Stimulated activated memory B cell treated with anti-CD40 and anti-IgM and Interleukin-4, amounts not matched to agents 10 μg/mL and 1 μg/mL and 100 μg/mL, for 72 hours (primary cell): ENCODE results near the gene MAPKAP1.

Source experiments
- ATAC-seq: fragments of 150-1000 bp; cut with Tn5 transposase; 2 replicates; pipeline ENCODE4 v1.10.0; 2021
- H3K27ac Mint-ChIP-seq: one replicate; pipeline ENCODE4 v1.8.0; 2022; ENCODE audit warnings: mild to moderate bottlenecking, mixed read lengths
- H3K27me3 Mint-ChIP-seq: one replicate; pipeline ENCODE4 v1.8.0; 2022; ENCODE audit warnings: mixed read lengths
- H3K36me3 Mint-ChIP-seq: one replicate; pipeline ENCODE4 v1.8.0; 2022; ENCODE audit warnings: mixed read lengths
- H3K4me1 Mint-ChIP-seq: one replicate; pipeline ENCODE4 v1.8.0; 2022; ENCODE audit warnings: mixed read lengths
- H3K4me3 Mint-ChIP-seq: one replicate; pipeline ENCODE4 v1.8.0; 2022; ENCODE audit warnings: mild to moderate bottlenecking, moderate library complexity, mixed read lengths
- H3K9me3 Mint-ChIP-seq: one replicate; pipeline ENCODE4 v1.8.0; 2022; ENCODE audit warnings: mixed read lengths

The MAPKAP1 gene

GRCh38 chr9:125648294-125648693 lies 58.7 kb downstream of the MAPKAP1 start:
- Mint-ChIP-seq H3K27ac (peak overlapping the region; percentile 88), H3K9me3 (no peaks in the 10 kb centered on the region), H3K36me3 (peaks cover 33% of the 10 kb centered on the region), H3K27me3 (no peaks in the 10 kb centered on the region), H3K4me1 (peaks cover 86% of the 10 kb centered on the region), H3K4me3 (no peak overlapping the region)
- ATAC-seq, result no peak

GRCh38 chr9:125646621-125647100 lies 60.3 kb downstream of the MAPKAP1 start:
- ATAC-seq, result no peak
- Mint-ChIP-seq H3K27ac (peak overlapping the region; percentile 88), H3K4me3 (peak overlapping the region; percentile 69), H3K9me3 (no peaks in the 10 kb centered on the region), H3K4me1 (peaks cover 70% of the 10 kb centered on the region), H3K36me3 (peaks cover 22% of the 10 kb centered on the region), H3K27me3 (no peaks in the 10 kb centered on the region)

- Mint-ChIP-seq H3K9me3 (no peaks in the 10 kb centered on the region), H3K36me3 (peaks cover 22% of the 10 kb centered on the region), H3K27ac (peak overlapping the region; percentile 88), H3K4me1 (peaks cover 65% of the 10 kb centered on the region), H3K27me3 (no peaks in the 10 kb centered on the region), H3K4me3 (peak overlapping the region; percentile 69)
- ATAC-seq, result no peak
Observed at GRCh38 chr9:125646217-125646616, 60.8 kb downstream of the MAPKAP1 start.

DNA sequence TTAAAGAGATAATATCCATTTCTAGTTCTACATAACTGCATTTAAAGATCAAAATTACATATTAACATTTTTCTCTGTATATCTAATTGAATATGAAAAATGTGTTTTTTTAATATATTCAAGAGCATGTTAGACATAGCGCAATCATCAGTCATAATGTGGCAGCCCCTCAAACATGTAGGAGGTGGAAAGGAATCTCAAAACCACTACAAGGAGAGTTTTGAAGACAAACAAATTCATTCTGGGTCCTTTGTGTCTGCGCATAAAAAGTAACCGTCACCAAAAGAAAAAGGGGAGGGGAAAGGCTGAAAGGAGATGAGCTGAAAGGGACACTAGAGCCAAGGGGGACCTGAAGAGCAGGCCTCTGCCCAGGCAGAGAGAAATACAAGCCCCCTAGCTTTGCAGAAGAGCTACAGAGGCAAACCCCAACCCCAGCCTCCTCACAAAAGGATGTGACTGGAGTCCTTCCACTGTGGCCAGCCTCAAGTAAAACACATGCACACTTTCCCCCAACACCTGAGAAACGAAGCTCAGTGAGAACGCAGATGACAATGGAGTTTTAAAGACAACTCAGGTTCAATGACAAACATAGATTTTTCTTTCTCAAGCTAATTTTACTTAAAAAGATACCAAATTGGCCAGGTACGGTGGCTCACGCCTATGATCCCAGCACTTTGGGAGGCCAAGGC lies 62.0 kb downstream of the MAPKAP1 start:
- Mint-ChIP-seq H3K27ac (peak overlapping the region; percentile 88), H3K4me3 (no peak overlapping the region), H3K36me3 (peaks cover 29% of the 10 kb centered on the region), H3K9me3 (no peaks in the 10 kb centered on the region), H3K4me1 (peaks cover 58% of the 10 kb centered on the region), H3K27me3 (no peaks in the 10 kb centered on the region)
- ATAC-seq, result no peak

GRCh38 chr9:125642311-125642710 lies 64.7 kb downstream of the MAPKAP1 start:
- Mint-ChIP-seq H3K4me1 (peaks cover 57% of the 10 kb centered on the region), H3K27me3 (no peaks in the 10 kb centered on the region), H3K36me3 (peaks cover 13% of the 10 kb centered on the region), H3K4me3 (no peak overlapping the region), H3K27ac (no peak overlapping the region), H3K9me3 (no peaks in the 10 kb centered on the region)
- ATAC-seq, result no peak

GRCh38 chr9:125639057-125639456 lies 68.0 kb downstream of the MAPKAP1 start:
- Mint-ChIP-seq H3K4me3 (no peak overlapping the region), H3K27ac (peak overlapping the region; percentile 70), H3K4me1 (peaks cover 60% of the 10 kb centered on the region), H3K27me3 (no peaks in the 10 kb centered on the region), H3K9me3 (no peaks in the 10 kb centered on the region), H3K36me3 (peaks cover 11% of the 10 kb centered on the region)
- ATAC-seq, result no peak

GRCh38 chr9:125638239-125639045 lies 68.6 kb downstream of the MAPKAP1 start:
- peak overlapping the region; percentile 70 for H3K27ac Mint-ChIP-seq
- H3K4me3 Mint-ChIP-seq, result no peak overlapping the region
- ATAC-seq, result no peak
- peaks cover 11% of the 10 kb centered on the region for H3K36me3 Mint-ChIP-seq
- no peaks in the 10 kb centered on the region for H3K9me3 Mint-ChIP-seq
- H3K27me3 Mint-ChIP-seq, result no peaks in the 10 kb centered on the region
- H3K4me1 Mint-ChIP-seq, result peaks cover 61% of the 10 kb centered on the region

- H3K27ac Mint-ChIP-seq, result peak overlapping the region; percentile 70
- no peak for ATAC-seq
- H3K27me3 Mint-ChIP-seq, result no peaks in the 10 kb centered on the region
- no peaks in the 10 kb centered on the region for H3K9me3 Mint-ChIP-seq
- peaks cover 72% of the 10 kb centered on the region for H3K4me1 Mint-ChIP-seq
- H3K4me3 Mint-ChIP-seq, result no peak overlapping the region
- H3K36me3 Mint-ChIP-seq, result peaks cover 11% of the 10 kb centered on the region
Observed at GRCh38 chr9:125637241-125637640, 69.8 kb downstream of the MAPKAP1 start.

DNA sequence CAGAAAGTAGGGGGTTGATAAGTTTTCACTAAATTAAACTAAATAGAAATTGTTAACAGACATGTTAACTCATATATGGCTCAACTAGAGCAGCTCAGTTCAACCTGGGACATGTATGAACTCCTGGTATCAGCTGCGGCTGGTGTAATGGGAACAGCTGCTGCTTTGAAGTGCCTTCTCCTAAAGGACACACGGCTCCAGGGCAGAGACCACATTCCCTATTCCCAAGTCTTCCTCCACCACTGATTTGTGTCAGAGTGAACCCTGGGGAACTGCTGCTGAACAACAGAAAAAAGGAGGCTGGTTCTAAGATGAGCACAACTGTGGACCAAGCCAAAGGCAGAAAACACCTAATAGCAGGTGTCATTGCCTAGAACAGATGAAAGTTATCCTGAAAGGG lies 71.1 kb downstream of the MAPKAP1 start:
- peaks cover 86% of the 10 kb centered on the region for H3K4me1 Mint-ChIP-seq
- H3K27me3 Mint-ChIP-seq, result no peaks in the 10 kb centered on the region
- peak overlapping the region; percentile 77 for H3K27ac Mint-ChIP-seq
- H3K9me3 Mint-ChIP-seq, result no peaks in the 10 kb centered on the region
- ATAC-seq, result no peak
- peak overlapping the region; percentile 17 for H3K4me3 Mint-ChIP-seq
- peaks cover 20% of the 10 kb centered on the region for H3K36me3 Mint-ChIP-seq

- no peak for ATAC-seq
- Mint-ChIP-seq H3K36me3 (peaks cover 13% of the 10 kb centered on the region), H3K4me1 (peaks cover 83% of the 10 kb centered on the region), H3K4me3 (peak overlapping the region; percentile 36), H3K9me3 (no peaks in the 10 kb centered on the region), H3K27ac (peak overlapping the region; percentile 77), H3K27me3 (no peaks in the 10 kb centered on the region)
Observed at GRCh38 chr9:125634040-125634717, 72.8 kb downstream of the MAPKAP1 start.

DNA sequence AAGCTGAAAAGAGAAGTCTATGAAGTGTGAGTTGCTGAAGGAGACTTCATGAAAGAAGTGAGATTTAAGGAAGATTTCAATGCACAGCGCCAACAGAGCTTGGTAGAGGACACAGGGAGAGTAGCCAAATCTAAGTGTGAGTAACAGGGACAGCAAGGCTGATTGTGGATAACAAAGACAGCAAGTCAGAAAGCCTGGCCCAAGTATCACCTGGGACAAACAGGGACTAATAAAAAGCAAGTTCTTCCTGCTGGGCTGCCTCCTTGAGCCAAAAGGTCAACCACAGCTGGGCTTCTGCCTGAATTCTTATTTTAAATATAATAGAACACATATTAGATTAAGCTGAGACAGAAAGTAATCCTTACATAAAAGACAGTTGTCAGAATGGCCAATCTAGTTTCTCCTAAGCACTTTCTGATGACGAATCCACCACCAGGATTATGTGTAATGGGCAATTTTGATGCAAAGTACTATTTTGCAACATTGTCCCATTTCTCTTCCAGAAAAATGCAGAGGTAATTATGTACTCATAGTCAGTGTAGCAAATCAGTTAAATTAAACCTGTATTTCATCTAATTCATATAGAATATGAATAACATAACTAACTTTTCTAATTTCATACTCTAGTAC lies 73.8 kb downstream of the MAPKAP1 start:
- Mint-ChIP-seq H3K27me3 (no peaks in the 10 kb centered on the region), H3K4me1 (peaks cover 83% of the 10 kb centered on the region), H3K4me3 (peak overlapping the region; percentile 68), H3K36me3 (peaks cover 13% of the 10 kb centered on the region), H3K9me3 (no peaks in the 10 kb centered on the region), H3K27ac (peak overlapping the region; percentile 93)
- ATAC-seq, result no peak

DNA sequence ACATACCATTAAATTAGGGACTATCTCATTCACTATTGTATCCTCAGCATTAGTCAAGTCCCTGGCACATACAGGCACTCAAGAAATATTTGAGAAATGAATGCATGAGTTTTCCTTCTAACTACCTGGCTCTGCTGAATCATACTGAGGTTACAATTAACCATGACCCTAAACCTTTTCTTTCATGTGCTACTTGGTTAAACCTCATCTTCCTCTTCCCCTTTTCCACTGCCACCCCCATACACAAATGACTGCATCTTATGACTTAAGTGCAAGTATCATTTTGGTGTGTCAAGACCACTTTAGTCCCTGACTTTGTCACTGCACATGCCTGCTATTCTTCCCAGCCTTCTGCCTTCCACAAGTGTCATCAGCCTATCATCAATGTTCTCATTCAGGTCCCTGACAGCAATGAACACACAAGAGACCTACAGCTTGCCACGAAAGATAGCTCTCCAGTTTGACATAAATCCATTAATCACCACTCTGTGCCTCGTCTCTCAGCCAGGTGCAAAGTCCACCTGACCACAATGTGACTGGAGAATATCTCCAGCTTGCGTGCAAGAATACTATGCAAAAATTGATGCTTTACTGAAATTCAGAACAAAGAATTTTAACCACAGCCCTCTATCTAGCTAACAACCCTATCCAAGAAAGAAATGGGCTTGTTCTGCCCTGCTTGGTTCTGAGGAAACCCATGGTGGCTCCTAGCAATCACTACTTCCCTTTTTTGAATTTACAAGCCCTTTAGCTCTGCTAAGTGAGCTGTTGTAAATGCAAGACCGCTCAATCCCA lies 74.5 kb downstream of the MAPKAP1 start:
- Mint-ChIP-seq H3K36me3 (peaks cover 13% of the 10 kb centered on the region), H3K4me1 (peaks cover 81% of the 10 kb centered on the region), H3K9me3 (no peaks in the 10 kb centered on the region), H3K27me3 (no peaks in the 10 kb centered on the region), H3K27ac (peak overlapping the region; percentile 93), H3K4me3 (peak overlapping the region; percentile 68)
- peak; percentile 89 for ATAC-seq

- no peaks in the 10 kb centered on the region for H3K27me3 Mint-ChIP-seq
- peak overlapping the region; percentile 68 for H3K4me3 Mint-ChIP-seq
- H3K4me1 Mint-ChIP-seq, result peaks cover 74% of the 10 kb centered on the region
- H3K9me3 Mint-ChIP-seq, result no peaks in the 10 kb centered on the region
- peaks cover 13% of the 10 kb centered on the region for H3K36me3 Mint-ChIP-seq
- H3K27ac Mint-ChIP-seq, result peak overlapping the region; percentile 93
- ATAC-seq, result no peak
Observed at GRCh38 chr9:125631391-125632085, 75.5 kb downstream of the MAPKAP1 start.

GRCh38 chr9:125630436-125630835 lies 76.6 kb downstream of the MAPKAP1 start:
- ATAC-seq, result no peak
- H3K36me3 Mint-ChIP-seq, result peaks cover 12% of the 10 kb centered on the region
- no peak overlapping the region for H3K4me3 Mint-ChIP-seq
- peak overlapping the region; percentile 93 for H3K27ac Mint-ChIP-seq
- H3K27me3 Mint-ChIP-seq, result no peaks in the 10 kb centered on the region
- H3K9me3 Mint-ChIP-seq, result no peaks in the 10 kb centered on the region
- peaks cover 63% of the 10 kb centered on the region for H3K4me1 Mint-ChIP-seq
